ENCODE data around the gene C5orf46.

- no peak for TF ChIP-seq CTCF (IDR thresholded peaks at IDR 0.05)
- TF ChIP-seq POLR2A (IDR thresholded peaks at IDR 0.05): no peak
Measured at GRCh38 chr5:147880487-147880886, 25.9 kb downstream of the C5orf46 start.

Measured in prostate gland (tissue), 2 donors.